ENCODE results near the gene ADGRG1. TPM values are rescaled to one million over a fixed set of nuclear protein-coding genes. Genes with fewer than 3 reads are reported as not detected.
A peak's percentile ranks its signal among the peaks of the same experiment; 100 is the strongest.

Gene ADGRG1
- total and polyA plus RNA-seq, 12 donors: 11.1 to 46.3 (median 19.0) TPM

DNA sequence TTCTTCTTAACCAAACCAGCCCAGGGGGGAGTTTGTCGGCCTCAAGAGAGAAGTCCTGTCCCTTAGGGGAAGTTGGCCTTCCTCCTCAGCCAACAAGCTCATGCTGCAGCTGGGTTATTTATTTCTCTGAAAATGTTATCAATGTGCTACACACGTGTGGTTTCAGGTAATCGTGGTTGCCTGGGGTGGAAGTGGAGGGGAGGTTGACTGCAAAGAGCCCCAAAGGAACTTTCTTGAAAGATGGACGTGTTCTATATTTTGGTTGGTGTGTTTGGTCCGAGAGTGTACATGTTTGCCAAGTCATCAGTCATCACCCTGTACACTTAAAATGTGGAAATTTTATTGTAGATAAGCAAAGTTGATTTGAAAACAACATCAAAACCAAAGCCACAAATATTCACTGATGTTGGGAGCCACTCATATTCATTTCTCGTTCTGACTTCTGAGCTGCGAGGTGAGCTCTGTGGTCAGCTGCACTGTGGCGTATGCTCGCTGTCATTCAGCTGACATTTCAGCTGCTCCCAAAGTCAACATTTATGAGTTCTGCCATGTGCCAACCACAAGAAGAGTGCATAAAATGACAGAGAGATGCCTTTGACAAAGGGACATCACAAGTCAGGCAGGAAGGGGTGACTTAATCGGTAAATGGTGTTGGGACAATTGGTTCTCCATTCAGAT is 26.5 kb upstream of the ADGRG1 start:
- Histone ChIP-seq H3K4me3 (no peak overlapping the region), H3K27ac (peak overlapping the region in 1 of 10 donors; percentile 75), H3K27me3 (peaks cover 0 to 28% (median 0%) of the 10 kb centered on the region in 7 donors), H3K9me3 (peaks cover 0 to 19% (median 3%) of the 10 kb centered on the region in 11 donors), H3K4me1 (peaks cover 0 to 36% (median 0%) of the 10 kb centered on the region in 9 donors), H3K36me3 (no peaks in the 10 kb centered on the region)
- DNase-seq (no peak), ATAC-seq (peak in 1 of 8 donors; percentile 52)
- TF ChIP-seq, protein P1, sequence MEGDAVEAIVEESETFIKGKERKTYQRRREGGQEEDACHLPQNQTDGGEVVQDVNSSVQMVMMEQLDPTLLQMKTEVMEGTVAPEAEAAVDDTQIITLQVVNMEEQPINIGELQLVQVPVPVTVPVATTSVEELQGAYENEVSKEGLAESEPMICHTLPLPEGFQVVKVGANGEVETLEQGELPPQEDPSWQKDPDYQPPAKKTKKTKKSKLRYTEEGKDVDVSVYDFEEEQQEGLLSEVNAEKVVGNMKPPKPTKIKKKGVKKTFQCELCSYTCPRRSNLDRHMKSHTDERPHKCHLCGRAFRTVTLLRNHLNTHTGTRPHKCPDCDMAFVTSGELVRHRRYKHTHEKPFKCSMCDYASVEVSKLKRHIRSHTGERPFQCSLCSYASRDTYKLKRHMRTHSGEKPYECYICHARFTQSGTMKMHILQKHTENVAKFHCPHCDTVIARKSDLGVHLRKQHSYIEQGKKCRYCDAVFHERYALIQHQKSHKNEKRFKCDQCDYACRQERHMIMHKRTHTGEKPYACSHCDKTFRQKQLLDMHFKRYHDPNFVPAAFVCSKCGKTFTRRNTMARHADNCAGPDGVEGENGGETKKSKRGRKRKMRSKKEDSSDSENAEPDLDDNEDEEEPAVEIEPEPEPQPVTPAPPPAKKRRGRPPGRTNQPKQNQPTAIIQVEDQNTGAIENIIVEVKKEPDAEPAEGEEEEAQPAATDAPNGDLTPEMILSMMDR (IDR thresholded peaks at IDR 0.05): no peak
- 74 to 79% methylated on average over 10 of the region's 10 CpGs for WGBS, 2 donors
- intact Hi-C loops (cut with DNase I): loop anchor here in 7 of 10 donors (2.0 to 10.0 kb wide), 6 partner anchors 45 to 403 kb away; partner anchors contain the start of genes USB1 (in 1 of the 7) and ZNF319 (in 1 of the 7)

DNA sequence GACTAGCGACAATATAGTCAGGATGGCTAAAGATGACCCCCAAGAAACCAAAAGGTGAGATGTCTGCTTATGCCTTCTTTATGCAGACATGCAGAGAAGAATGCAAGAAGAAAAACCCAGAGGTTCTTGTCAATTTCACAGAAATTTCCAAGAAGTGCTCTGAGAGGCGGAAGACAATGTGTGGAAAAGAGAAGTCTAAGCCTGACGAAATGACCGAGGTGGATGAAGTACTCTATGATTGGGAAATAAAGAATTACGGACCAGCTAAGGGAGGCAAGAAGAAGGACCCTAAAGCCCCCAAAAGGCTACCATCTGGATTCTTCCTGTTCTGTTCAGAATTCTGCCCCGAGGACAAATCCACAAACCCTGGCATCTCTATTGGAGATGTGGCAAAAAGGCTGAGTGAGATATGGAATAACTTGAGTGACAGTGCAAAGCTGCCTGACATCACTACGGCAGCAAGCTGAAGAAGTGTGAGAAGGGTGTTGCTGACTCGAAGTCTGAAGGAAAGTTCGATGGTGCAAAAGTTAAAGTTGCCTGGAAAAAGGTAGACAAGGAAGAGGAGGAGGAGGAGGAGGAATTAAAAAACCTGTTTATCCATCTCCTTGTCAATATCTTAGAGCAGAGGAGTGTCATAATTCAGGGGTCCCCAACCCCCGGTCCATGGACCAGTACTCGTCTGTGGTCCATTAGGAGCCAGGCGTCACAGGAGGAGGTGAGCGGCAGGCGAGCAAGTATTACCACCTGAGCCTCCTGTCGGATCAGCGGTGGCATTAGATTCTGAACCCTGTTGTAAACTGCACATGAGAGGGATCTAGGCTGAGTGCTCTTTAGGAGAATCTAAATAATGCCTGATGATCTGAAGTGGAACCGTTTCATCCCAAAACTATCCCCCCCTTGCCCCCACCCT is 25.1 kb upstream of the ADGRG1 start:
- TF ChIP-seq, protein P1 (IDR thresholded peaks at IDR 0.05): no peak
- Histone ChIP-seq H3K4me1 (peaks cover 0 to 36% (median 0%) of the 10 kb centered on the region in 9 donors), H3K27ac (peak overlapping the region in 1 of 10 donors; percentile 75), H3K36me3 (no peaks in the 10 kb centered on the region), H3K27me3 (peaks cover 0 to 28% (median 0%) of the 10 kb centered on the region in 7 donors), H3K4me3 (no peak overlapping the region), H3K9me3 (peaks cover 0 to 4% (median 0%) of the 10 kb centered on the region in 11 donors)
- DNase-seq: no peak
- no peak for ATAC-seq
- intact Hi-C loops (cut with DNase I): loop anchor here in 5 of 10 donors (5.0 to 10.0 kb wide), 5 partner anchors 44 to 401 kb away; partner anchors contain the start of genes USB1 (in 1 of the 5) and ZNF319 (in 1 of the 5)
- WGBS, 2 donors: 75 to 77% methylated on average over 17 of the region's 17 CpGs

DNA sequence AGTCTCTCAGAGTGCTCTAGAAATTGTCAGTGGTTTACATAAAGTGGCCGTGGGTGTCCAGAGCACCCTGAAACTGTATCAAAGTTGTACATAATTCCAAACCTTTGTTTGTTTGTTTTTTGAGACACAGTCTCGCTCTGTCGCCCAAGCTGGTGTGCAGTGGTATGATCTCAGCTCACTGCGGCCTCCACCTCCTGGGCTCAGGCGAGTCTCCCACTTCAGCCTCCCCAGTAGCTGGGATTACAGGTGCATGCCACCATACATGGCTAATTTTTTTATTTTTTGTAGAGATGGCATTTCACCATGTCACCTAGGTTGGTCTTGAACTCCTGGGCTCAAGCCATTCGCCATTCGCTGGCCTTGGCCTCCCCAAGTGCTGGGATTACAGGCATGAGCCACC is 24.3 kb upstream of the ADGRG1 start:
- TF ChIP-seq, protein P1 (IDR thresholded peaks at IDR 0.05): no peak
- H3K27ac ChIP-seq: no peak overlapping the region
- no peak for ATAC-seq

More for the DNA sequence above, 24.3 kb upstream of the ADGRG1 start:
- Histone ChIP-seq H3K9me3 (no peaks in the 10 kb centered on the region), H3K36me3 (no peaks in the 10 kb centered on the region), H3K4me3 (no peak overlapping the region), H3K27me3 (peaks cover 0 to 28% (median 0%) of the 10 kb centered on the region in 7 donors), H3K4me1 (peaks cover 0 to 36% (median 2%) of the 10 kb centered on the region in 9 donors)
- 96% methylated on average over 7 of the region's 7 CpGs for WGBS, 2 donors
- intact Hi-C loops (cut with DNase I): loop anchor here in 5 of 10 donors (5.0 to 10.0 kb wide), 5 partner anchors 43 to 401 kb away; partner anchors contain the start of genes USB1 (in 1 of the 5) and ZNF319 (in 1 of the 5)
- no peak for DNase-seq
